Osteocyte (in vitro differentiated cells): ENCODE results near the gene RGMA. TPM values are rescaled to one million over a fixed set of nuclear protein-coding genes. Genes with fewer than 3 reads are reported as not detected.

Experiments used
- DNase-seq: peaks from one replicate; pipeline ENCODE4 v3.0.0; 2021; ENCODE audit warnings: mixed read lengths; ENCODE audit not compliant: unreplicated experiment; ENCODE audit errors: extremely low spot score
- H3K27ac Mint-ChIP-seq: one replicate; pipeline ENCODE4 v1.8.0; 2021; ENCODE audit warnings: mild to moderate bottlenecking, mixed read lengths; ENCODE audit not compliant: unreplicated experiment
- H3K27me3 Mint-ChIP-seq: one replicate; pipeline ENCODE4 v1.8.0; 2021; ENCODE audit warnings: mixed read lengths; ENCODE audit not compliant: unreplicated experiment
- H3K36me3 Mint-ChIP-seq: one replicate; pipeline ENCODE4 v1.8.0; 2021; ENCODE audit warnings: mixed read lengths; ENCODE audit not compliant: unreplicated experiment
- H3K4me1 Mint-ChIP-seq: one replicate; pipeline ENCODE4 v1.8.0; 2021; ENCODE audit warnings: mixed read lengths; ENCODE audit not compliant: unreplicated experiment
- H3K4me3 Mint-ChIP-seq: one replicate; pipeline ENCODE4 v1.8.0; 2021; ENCODE audit warnings: mild to moderate bottlenecking, moderate library complexity, mixed read lengths; ENCODE audit not compliant: unreplicated experiment
- H3K9me3 Mint-ChIP-seq: one replicate; pipeline ENCODE4 v1.8.0; 2021; ENCODE audit warnings: mixed read lengths; ENCODE audit not compliant: unreplicated experiment
- CTCF ChIP-seq: fragments of 200-600 bp; sonication (generic); IDR thresholded peaks from 2 replicates; pipeline ENCODE4 v1.5.0; 2021; ENCODE audit warnings: antibody characterized with exemption, mild to moderate bottlenecking, moderate library complexity
- total RNA-seq: library from RNA; stranded (reverse); gene quantifications from 2 replicates; pipeline ENCODE4 v1.2.1, GENCODE V29; 2021

The RGMA gene
- total RNA-seq, 1 donor from 2014 or later = 12.4 TPM

- H3K4me1 Mint-ChIP-seq = peaks cover 52% of the 10 kb centered on the region
These were observed 21.3 kb downstream of the RGMA start for GRCh38 chr15:93067649-93068085.

GRCh38 chr15:93066834-93067648, 22.0 kb downstream of the RGMA start:
- Mint-ChIP-seq H3K27me3 (no peaks in the 10 kb centered on the region), H3K9me3 (no peaks in the 10 kb centered on the region), H3K27ac (peak overlapping the region; percentile 17), H3K4me1 (peaks cover 55% of the 10 kb centered on the region), H3K36me3 (peaks cover 10% of the 10 kb centered on the region), H3K4me3 (peak overlapping the region; percentile 12)
- TF ChIP-seq CTCF = no peak
- DNase-seq = no peak

More at GRCh38 chr15:93067649-93068085, 21.3 kb downstream of the RGMA start:
- Mint-ChIP-seq H3K9me3 (no peaks in the 10 kb centered on the region), H3K4me3 (no peak overlapping the region), H3K27ac (peak overlapping the region; percentile 17), H3K36me3 (peaks cover 10% of the 10 kb centered on the region), H3K27me3 (no peaks in the 10 kb centered on the region)
- DNase-seq = no peak
- TF ChIP-seq CTCF = no peak

GRCh38 chr15:93066224-93066681, 22.8 kb downstream of the RGMA start:
- Mint-ChIP-seq H3K4me3 (no peak overlapping the region), H3K36me3 (peaks cover 10% of the 10 kb centered on the region), H3K27me3 (no peaks in the 10 kb centered on the region), H3K4me1 (peaks cover 57% of the 10 kb centered on the region), H3K27ac (no peak overlapping the region), H3K9me3 (no peaks in the 10 kb centered on the region)
- no peak for DNase-seq
- no peak for TF ChIP-seq CTCF

GRCh38 chr15:93065641-93066045, 23.4 kb downstream of the RGMA start:
- Mint-ChIP-seq H3K36me3 (peaks cover 10% of the 10 kb centered on the region), H3K27ac (no peak overlapping the region), H3K4me1 (peaks cover 53% of the 10 kb centered on the region), H3K4me3 (no peak overlapping the region), H3K27me3 (no peaks in the 10 kb centered on the region), H3K9me3 (no peaks in the 10 kb centered on the region)
- no peak for DNase-seq
- TF ChIP-seq CTCF = no peak
